ENCODE results near the gene SNX15. TPM values are rescaled to one million over a fixed set of nuclear protein-coding genes. Genes with fewer than 3 reads are reported as not detected.

The SNX15 gene
- total RNA-seq, 1 donor from 2014 or later: 22.4 TPM

DNA sequence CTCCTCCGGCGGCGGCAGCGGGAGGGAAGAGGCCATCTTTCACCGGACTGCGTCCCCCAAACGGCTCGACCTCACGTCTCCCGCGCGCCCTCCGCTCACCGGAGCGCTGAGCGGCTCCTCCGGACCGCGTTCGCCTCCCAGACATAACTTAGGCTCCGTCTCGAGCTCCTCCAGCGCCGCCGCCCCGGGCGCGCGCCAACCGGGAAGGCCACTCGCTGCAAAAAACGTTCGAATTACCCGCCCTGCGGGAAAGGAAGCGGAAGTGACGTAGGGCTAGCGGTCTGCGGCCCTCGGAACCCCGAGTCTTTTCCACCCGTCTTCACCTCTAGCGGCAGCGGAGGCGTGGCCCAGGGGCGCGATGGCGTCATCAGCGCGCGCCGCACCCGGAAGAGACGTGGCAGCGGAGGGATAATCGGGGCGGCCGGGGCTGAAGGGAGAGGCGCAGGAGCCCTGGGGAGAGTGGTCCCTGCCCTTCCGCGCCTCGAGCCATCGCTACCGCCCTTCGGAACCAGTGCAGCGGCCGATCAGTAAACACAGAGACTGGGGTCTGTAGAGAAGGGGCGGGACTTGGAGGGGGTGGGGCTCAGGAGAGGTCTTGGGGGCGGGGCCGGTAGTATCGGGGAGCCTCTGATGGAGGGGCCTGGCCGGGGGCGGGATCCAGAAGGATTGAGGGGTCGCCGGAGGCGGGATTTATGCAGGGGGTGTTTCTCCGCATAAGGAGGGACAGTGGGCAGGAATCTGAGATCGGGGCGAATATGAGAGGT lies 56.8 kb downstream of the SNX15 start, which contains the start of the genes CDCA5 and ZFPL1:
CDCA5 (minus strand) TSS at position 207 of the 764 bp plus-strand sequence; CDS start at position 145, 62 bp downstream.
ZFPL1 (plus strand) TSS at position 389 of the 764 bp plus-strand sequence. CDS start 477 bp downstream, outside the sequence.
- peaks cover 68% of the 10 kb centered on the region for H3K36me3 Mint-ChIP-seq (ENCODE audit: low read depth)
- H3K4me1 Mint-ChIP-seq (ENCODE audit: low read depth): peaks cover 32% of the 10 kb centered on the region
- intact Hi-C loops (cut with micrococcal nuclease): loop anchor here (1.0 to 10.0 kb wide), 7 partner anchors 12 to 771 kb away; partner anchors contain the start of genes ARL2, CFL1, FAU and MRPL49
- H3K4me3 Mint-ChIP-seq (ENCODE audit: low read depth): peak within 1 kb of the TSS; percentile 97
- H3K9me3 Mint-ChIP-seq: no peaks in the 10 kb centered on the region
- H3K27ac Mint-ChIP-seq: peak within 1 kb of the TSS; percentile 97
- no peaks in the 10 kb centered on the region for H3K27me3 Mint-ChIP-seq (ENCODE audit: low read depth)
- DNase-seq (ENCODE audit: low spot score): peak; percentile 96

DNA sequence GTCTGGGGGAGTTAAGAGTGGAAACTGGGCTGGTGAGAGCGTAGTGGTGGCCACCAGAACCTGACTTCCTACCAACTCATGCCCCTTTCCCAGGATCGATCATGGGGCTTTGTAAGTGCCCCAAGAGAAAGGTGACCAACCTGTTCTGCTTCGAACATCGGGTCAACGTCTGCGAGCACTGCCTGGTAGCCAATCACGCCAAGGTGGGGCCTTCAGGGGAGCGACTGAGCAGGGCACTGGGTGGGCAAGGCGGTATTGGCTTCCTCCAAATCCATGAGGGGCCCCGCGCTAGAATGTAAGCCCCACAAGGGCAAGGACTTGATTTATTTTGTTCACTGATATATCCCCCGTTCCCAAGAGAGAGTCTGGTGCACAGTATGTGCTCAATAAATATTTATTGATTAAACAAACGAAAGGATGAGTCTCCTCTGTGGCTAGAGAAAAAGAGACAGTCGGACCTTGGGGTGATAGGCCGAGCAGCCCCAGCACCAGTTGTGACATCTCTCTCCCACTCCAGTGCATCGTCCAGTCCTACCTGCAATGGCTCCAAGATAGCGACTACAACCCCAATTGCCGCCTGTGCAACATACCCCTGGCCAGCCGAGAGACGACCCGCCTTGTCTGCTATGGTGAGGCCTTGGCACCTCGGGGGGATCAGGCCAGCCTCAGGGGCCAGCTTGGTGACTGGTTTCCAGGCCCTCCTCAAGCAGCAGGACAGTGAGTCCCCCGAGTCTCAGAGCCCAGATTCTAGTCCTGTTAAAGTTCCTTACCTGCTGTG lies 57.5 kb downstream of the SNX15 start:
- no peak for DNase-seq (ENCODE audit: low spot score)
- Mint-ChIP-seq H3K4me1 (ENCODE audit: low read depth) (peaks cover 28% of the 10 kb centered on the region), H3K36me3 (ENCODE audit: low read depth) (peaks cover 71% of the 10 kb centered on the region), H3K27ac (peak overlapping the region; percentile 97), H3K9me3 (no peaks in the 10 kb centered on the region), H3K4me3 (ENCODE audit: low read depth) (peak overlapping the region; percentile 97), H3K27me3 (ENCODE audit: low read depth) (no peaks in the 10 kb centered on the region)
- intact Hi-C loops (cut with micrococcal nuclease): loop anchor here (1.0 to 10.0 kb wide), 7 partner anchors 12 to 770 kb away; partner anchors contain the start of genes ARL2, CFL1, FAU and MRPL49

DNA sequence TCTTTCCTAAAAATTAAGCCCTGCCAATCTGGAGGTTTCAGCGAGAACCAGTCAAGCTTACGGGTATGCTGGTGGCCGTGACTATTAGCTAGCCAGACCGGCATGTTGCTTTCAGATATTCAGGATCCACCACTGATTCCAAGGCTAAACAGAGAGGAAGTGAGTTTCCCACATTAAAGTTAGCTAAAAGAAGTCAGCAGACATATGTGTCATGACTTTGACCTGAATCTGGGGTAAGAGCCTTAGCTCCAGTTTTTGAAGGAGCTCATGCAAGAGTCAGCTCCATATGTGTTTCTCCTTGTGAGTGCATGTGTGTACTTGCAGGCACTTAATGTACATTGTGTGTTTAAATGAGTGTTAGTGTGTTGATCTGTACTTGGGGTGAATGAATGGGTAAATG lies 58.2 kb downstream of the SNX15 start:
- no peaks in the 10 kb centered on the region for H3K27me3 Mint-ChIP-seq (ENCODE audit: low read depth)
- H3K4me1 Mint-ChIP-seq (ENCODE audit: low read depth): peaks cover 25% of the 10 kb centered on the region
- peak overlapping the region; percentile 97 for H3K4me3 Mint-ChIP-seq (ENCODE audit: low read depth)
- peak overlapping the region; percentile 97 for H3K27ac Mint-ChIP-seq
- no peaks in the 10 kb centered on the region for H3K9me3 Mint-ChIP-seq
- no peak for DNase-seq (ENCODE audit: low spot score)
- peaks cover 66% of the 10 kb centered on the region for H3K36me3 Mint-ChIP-seq (ENCODE audit: low read depth)
- intact Hi-C loops (cut with micrococcal nuclease): loop anchor here (2.0 to 10.0 kb wide), 2 partner anchors 25 to 769 kb away; partner anchors contain the start of genes CFL1 and TM7SF2

DNA sequence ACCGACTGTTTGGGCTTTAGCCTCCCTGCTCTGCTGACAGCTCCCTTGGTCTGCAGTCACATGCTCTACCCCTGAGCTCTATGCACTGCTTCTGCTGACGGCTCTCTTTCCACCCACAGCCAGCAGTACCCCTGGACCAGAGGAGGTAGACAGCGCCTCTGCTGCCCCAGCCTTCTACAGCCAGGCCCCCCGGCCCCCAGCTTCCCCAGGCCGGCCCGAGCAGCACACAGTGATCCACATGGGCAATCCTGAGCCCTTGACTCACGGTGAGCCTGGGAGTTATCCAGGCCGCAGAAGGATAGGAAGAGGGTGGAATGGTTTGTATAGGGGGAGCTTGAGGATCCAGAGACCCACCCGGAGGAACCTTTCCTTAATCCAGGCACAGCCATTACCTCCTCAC lies 59.6 kb downstream of the SNX15 start:
- DNase-seq (ENCODE audit: low spot score): no peak
- Mint-ChIP-seq H3K4me1 (ENCODE audit: low read depth) (peaks cover 20% of the 10 kb centered on the region), H3K27me3 (ENCODE audit: low read depth) (no peaks in the 10 kb centered on the region), H3K4me3 (ENCODE audit: low read depth) (no peak overlapping the region), H3K27ac (no peak overlapping the region), H3K9me3 (no peaks in the 10 kb centered on the region), H3K36me3 (ENCODE audit: low read depth) (peaks cover 55% of the 10 kb centered on the region)
- intact Hi-C loops (cut with micrococcal nuclease): loop anchor here (10.0 kb wide), 1 partner anchor 768 kb away; the partner anchor contains the start of gene CFL1

DNA sequence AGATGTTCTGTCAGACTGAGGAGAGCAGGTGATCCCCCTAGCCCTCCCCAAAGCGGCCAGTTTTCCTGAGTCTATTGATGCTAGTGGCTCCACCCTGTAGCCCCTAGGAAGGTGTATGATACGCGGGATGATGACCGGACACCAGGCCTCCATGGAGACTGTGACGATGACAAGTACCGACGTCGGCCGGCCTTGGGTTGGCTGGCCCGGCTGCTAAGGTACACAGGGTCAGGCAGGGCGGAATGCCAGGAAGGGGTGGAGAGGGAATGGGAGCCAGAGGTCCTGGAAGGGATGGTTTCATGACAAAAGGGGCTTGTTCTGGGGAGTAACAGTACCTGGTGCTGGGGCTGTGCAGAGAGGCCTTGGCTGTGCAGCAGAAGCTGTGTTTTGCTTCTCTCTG lies 60.0 kb downstream of the SNX15 start:
- peaks cover 17% of the 10 kb centered on the region for H3K4me1 Mint-ChIP-seq (ENCODE audit: low read depth)
- H3K4me3 Mint-ChIP-seq (ENCODE audit: low read depth): no peak overlapping the region
- no peak for DNase-seq (ENCODE audit: low spot score)
- no peaks in the 10 kb centered on the region for H3K9me3 Mint-ChIP-seq
- H3K27ac Mint-ChIP-seq: no peak overlapping the region
- no peaks in the 10 kb centered on the region for H3K27me3 Mint-ChIP-seq (ENCODE audit: low read depth)
- H3K36me3 Mint-ChIP-seq (ENCODE audit: low read depth): peaks cover 51% of the 10 kb centered on the region
- intact Hi-C loops (cut with micrococcal nuclease): loop anchor here (10.0 kb wide), 1 partner anchor 768 kb away; the partner anchor contains the start of gene CFL1

DNA sequence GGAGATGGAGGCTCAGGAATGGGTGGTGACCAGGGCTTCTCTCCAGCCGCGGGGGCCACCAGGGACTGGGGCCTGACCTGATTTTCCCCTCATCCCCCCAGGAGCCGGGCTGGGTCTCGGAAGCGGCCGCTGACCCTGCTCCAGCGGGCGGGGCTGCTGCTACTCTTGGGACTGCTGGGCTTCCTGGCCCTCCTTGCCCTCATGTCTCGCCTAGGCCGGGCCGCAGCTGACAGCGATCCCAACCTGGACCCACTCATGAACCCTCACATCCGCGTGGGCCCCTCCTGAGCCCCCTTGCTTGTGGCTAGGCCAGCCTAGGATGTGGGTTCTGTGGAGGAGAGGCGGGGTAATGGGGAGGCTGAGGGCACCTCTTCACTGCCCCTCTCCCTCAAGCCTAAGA lies 60.6 kb downstream of the SNX15 start:
- Mint-ChIP-seq H3K27me3 (ENCODE audit: low read depth) (no peaks in the 10 kb centered on the region), H3K4me3 (ENCODE audit: low read depth) (no peak overlapping the region), H3K9me3 (no peaks in the 10 kb centered on the region), H3K27ac (no peak overlapping the region), H3K36me3 (ENCODE audit: low read depth) (peaks cover 46% of the 10 kb centered on the region), H3K4me1 (ENCODE audit: low read depth) (peaks cover 14% of the 10 kb centered on the region)
- intact Hi-C loops (cut with micrococcal nuclease): loop anchor here (10.0 kb wide), 1 partner anchor 767 kb away; the partner anchor contains the start of gene CFL1
- DNase-seq (ENCODE audit: low spot score): no peak

DNA sequence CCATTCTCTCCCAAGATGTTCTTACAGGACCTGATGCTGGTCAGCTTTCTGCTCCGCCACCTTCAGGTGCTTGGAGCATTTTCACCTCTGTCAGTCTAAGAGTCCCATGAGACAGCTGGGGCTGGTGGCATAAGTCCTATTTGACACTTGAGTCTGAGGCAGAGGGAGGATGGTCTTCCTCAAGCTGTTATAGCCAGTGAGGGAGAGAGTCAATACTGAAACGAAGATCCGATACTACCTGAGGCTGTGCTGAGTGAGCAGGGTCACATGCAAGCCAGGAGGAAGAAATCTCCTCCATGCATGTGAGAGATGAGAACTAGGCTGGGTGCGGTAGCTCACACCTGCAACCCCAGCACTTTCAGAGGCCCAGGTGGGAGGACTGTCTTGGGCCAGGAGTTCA lies 62.4 kb downstream of the SNX15 start:
- peaks cover 32% of the 10 kb centered on the region for H3K36me3 Mint-ChIP-seq (ENCODE audit: low read depth)
- no peak overlapping the region for H3K27ac Mint-ChIP-seq
- H3K27me3 Mint-ChIP-seq (ENCODE audit: low read depth): no peaks in the 10 kb centered on the region
- intact Hi-C loops (cut with micrococcal nuclease): loop anchor here (10.0 kb wide), 1 partner anchor 765 kb away; the partner anchor contains the start of gene CFL1
- DNase-seq (ENCODE audit: low spot score): no peak
- no peaks in the 10 kb centered on the region for H3K9me3 Mint-ChIP-seq
- no peak overlapping the region for H3K4me3 Mint-ChIP-seq (ENCODE audit: low read depth)
- H3K4me1 Mint-ChIP-seq (ENCODE audit: low read depth): peaks cover 8% of the 10 kb centered on the region

Other genes starting within 250 kb of the SNX15 start
- 460 and 461 TPM in 2 replicates for gene SF1, start 248.9 kb upstream of the SNX15 start, total RNA-seq
- 72.1 and 77.5 TPM in 2 replicates for gene MAP4K2, start 224.2 kb upstream of the SNX15 start, total RNA-seq
- 46.2 and 47.2 TPM in 2 replicates for gene MEN1, start 216.9 kb upstream of the SNX15 start, total RNA-seq
- 0.07 and 0.32 TPM in 2 replicates for gene CDC42BPG, start 182.8 kb upstream of the SNX15 start, total RNA-seq
- gene EHD1, start 148.8 kb upstream of the SNX15 start, total RNA-seq: 107 TPM in 2 replicates
- gene ATG2A, start 110.2 kb upstream of the SNX15 start, total RNA-seq: 20.7 and 26.1 TPM in 2 replicates
- gene PPP2R5B, start 102.8 kb upstream of the SNX15 start, total RNA-seq: 13.6 and 16.1 TPM in 2 replicates
- gene GPHA2, start 91.5 kb upstream of the SNX15 start, total RNA-seq: not detected in 2 replicates
- gene MAJIN, start 55.3 kb upstream of the SNX15 start, total RNA-seq: not detected in 2 replicates
- 0.09 and 0.16 TPM in 2 replicates for gene BATF2, start 30.5 kb upstream of the SNX15 start, total RNA-seq
- 70.0 and 77.0 TPM in 2 replicates for gene ARL2, start 13.3 kb upstream of the SNX15 start, total RNA-seq
- gene SAC3D1, start 13.8 kb downstream of the SNX15 start, total RNA-seq: 17.0 and 18.6 TPM in 2 replicates
- gene NAALADL1, start 31.1 kb downstream of the SNX15 start, total RNA-seq: 11.9 and 14.6 TPM in 2 replicates
- gene CDCA5, start 56.6 kb downstream of the SNX15 start, total RNA-seq: 82.0 and 86.8 TPM in 2 replicates
- gene ZFPL1, start 56.8 kb downstream of the SNX15 start, total RNA-seq: 34.9 and 37.2 TPM in 2 replicates
- 121 and 133 TPM in 2 replicates for gene VPS51, start 68.8 kb downstream of the SNX15 start, total RNA-seq
- 34.4 and 36.9 TPM in 2 replicates for gene TM7SF2, start 84.4 kb downstream of the SNX15 start, total RNA-seq
- gene ZNHIT2, start 90.3 kb downstream of the SNX15 start, total RNA-seq: 11.3 and 12.8 TPM in 2 replicates
- 1,016 and 1,034 TPM in 2 replicates for gene FAU, start 94.7 kb downstream of the SNX15 start, total RNA-seq
- gene MRPL49, start 94.9 kb downstream of the SNX15 start, total RNA-seq: 66.6 and 67.1 TPM in 2 replicates
- 40.1 and 42.2 TPM in 2 replicates for gene SYVN1, start 107.1 kb downstream of the SNX15 start, total RNA-seq
- gene SPDYC, start 142.8 kb downstream of the SNX15 start, total RNA-seq: not detected in 2 replicates
- gene CAPN1, start 154.5 kb downstream of the SNX15 start, total RNA-seq: 143 and 144 TPM in 2 replicates
- gene POLA2, start 234.5 kb downstream of the SNX15 start, total RNA-seq: 74.5 and 74.6 TPM in 2 replicates